HEK293 (cell line): Measurements from ENCODE around the gene RNF123.

Experiments used
- CTCF ChIA-PET: fragments of 350-600 bp; formaldehyde crosslinking; extraction: SDS; loops from one replicate; lab custom pipeline; 2021; ENCODE audit warnings: antibody characterized with exemption; lab: Yijun Ruan, JAX
- POLR2A ChIA-PET: fragments of 300-600 bp; formaldehyde crosslinking; extraction: SDS; loops from one replicate; lab custom pipeline; 2020; ENCODE audit warnings: antibody characterized with exemption, inconsistent platforms; lab: Yijun Ruan, JAX
- H3K27ac ChIP-seq: fragments of 200-500 bp; sonication (Bioruptor generic); 2 replicates; pipeline ENCODE4 v1.5.1; 2014; ENCODE audit warnings: low read depth, low read length, control low read depth, inconsistent platforms; ENCODE audit errors: extremely low read depth
- H3K36me3 ChIP-seq, 2 experiments: fragments of 200-500 bp in 1 of 2; sonication (Bioruptor generic) in 1 of 2; 1 replicate in 1 of 2; 2 replicates in 1 of 2; pipeline ENCODE4 v1.5.1; 2014 to 2017; ENCODE audit warnings: inconsistent platforms in 2 of 2, low read length in 2 of 2; ENCODE audit not compliant: control insufficient read depth in 2 of 2, insufficient read depth in 1 of 2
- H3K4me1 ChIP-seq: fragments of 200-500 bp; sonication (Bioruptor generic); 2 replicates; pipeline ENCODE4 v1.5.1; 2014; ENCODE audit warnings: mild to moderate bottlenecking, low read length, inconsistent platforms; ENCODE audit not compliant: control insufficient read depth, insufficient read depth
- H3K4me3 ChIP-seq: 2 replicates; pipeline ENCODE4 v1.5.1; 2011; ENCODE audit warnings: low read depth, mild to moderate bottlenecking, control low read depth, low read length, moderate library complexity
- H3K9me3 ChIP-seq: fragments of 200-500 bp; sonication (Bioruptor generic); 2 replicates; pipeline ENCODE4 v1.5.1; 2014; ENCODE audit warnings: low read depth, low read length, inconsistent platforms; ENCODE audit not compliant: control insufficient read depth, insufficient read depth
- BCL11A ChIP-seq: fragments of 450-650 bp; formaldehyde crosslinking; IDR thresholded peaks from 2 replicates; pipeline ENCODE4 v1.5.1; 2016; ENCODE audit warnings: low read depth, missing biosample characterization, missing genetic modification characterization
- BCL11B ChIP-seq: fragments of 450-650 bp; formaldehyde crosslinking; IDR thresholded peaks from 2 replicates; pipeline ENCODE4 v1.5.1; 2016; ENCODE audit warnings: low read depth, missing biosample characterization, missing genetic modification characterization
- FEZF1 ChIP-seq: fragments of 450-650 bp; formaldehyde crosslinking; IDR thresholded peaks from 2 replicates; pipeline ENCODE4 v1.5.1; 2016; ENCODE audit warnings: missing biosample characterization, missing genetic modification characterization
- GLI2 ChIP-seq: fragments of 450-650 bp; formaldehyde crosslinking; IDR thresholded peaks from 2 replicates; pipeline ENCODE4; 2017; ENCODE audit warnings: missing biosample characterization, missing genetic modification characterization, low read depth, borderline replicate concordance
- HOXD13 ChIP-seq: sonication (generic); formaldehyde crosslinking; IDR thresholded peaks from 2 replicates; pipeline ENCODE4 v1.8.0; 2022; ENCODE audit warnings: missing genetic modification reagents, borderline replicate concordance
- INSM2 ChIP-seq: fragments of 450-650 bp; formaldehyde crosslinking; IDR thresholded peaks from 2 replicates; pipeline ENCODE4 v1.5.1; 2016; ENCODE audit warnings: missing biosample characterization, missing genetic modification characterization
- PRDM2 ChIP-seq: fragments of 450-650 bp; formaldehyde crosslinking; IDR thresholded peaks from 2 replicates; pipeline ENCODE4 v1.5.1; 2016; ENCODE audit warnings: missing biosample characterization, missing genetic modification characterization, borderline replicate concordance
- TRIM28 ChIP-seq: IDR thresholded peaks from 2 replicates; pipeline ENCODE4 v1.6.1; 2011; ENCODE audit warnings: low read length, control low read depth, borderline replicate concordance
- ZIC2 ChIP-seq: fragments of 450-650 bp; formaldehyde crosslinking; IDR thresholded peaks from 2 replicates; pipeline ENCODE4 v1.5.1; 2016; ENCODE audit warnings: missing biosample characterization, missing genetic modification characterization
- ZNF121 ChIP-seq: fragments of 450-650 bp; formaldehyde crosslinking; IDR thresholded peaks from 2 replicates; pipeline ENCODE4 v1.5.1; 2016; ENCODE audit warnings: missing biosample characterization, missing genetic modification characterization
- ZNF221 ChIP-seq: fragments of 450-650 bp; formaldehyde crosslinking; IDR thresholded peaks from 2 replicates; pipeline ENCODE4 v1.5.1; 2017; ENCODE audit warnings: missing biosample characterization, missing genetic modification characterization, borderline replicate concordance
- ZNF266 ChIP-seq: fragments of 450-650 bp; formaldehyde crosslinking; IDR thresholded peaks from 2 replicates; pipeline ENCODE4 v1.5.1; 2016; ENCODE audit warnings: missing biosample characterization, missing genetic modification characterization, low read depth
- ZNF391 ChIP-seq: fragments of 450-650 bp; formaldehyde crosslinking; IDR thresholded peaks from 2 replicates; pipeline ENCODE4 v1.5.1; 2016; ENCODE audit warnings: low read depth, missing biosample characterization, missing genetic modification characterization, borderline replicate concordance
- ZNF426 ChIP-seq: fragments of 450-650 bp; formaldehyde crosslinking; IDR thresholded peaks from 2 replicates; pipeline ENCODE4 v1.5.1; 2017; ENCODE audit warnings: missing biosample characterization, missing genetic modification characterization, mild to moderate bottlenecking, inconsistent platforms, moderate library complexity
- ZNF433 ChIP-seq: fragments of 450-650 bp; formaldehyde crosslinking; IDR thresholded peaks from 2 replicates; pipeline ENCODE4 v1.5.1; 2016; ENCODE audit warnings: missing biosample characterization, missing genetic modification characterization, low read depth
- ZNF560 ChIP-seq: fragments of 450-650 bp; formaldehyde crosslinking; IDR thresholded peaks from 2 replicates; pipeline ENCODE4 v1.5.1; 2017; ENCODE audit warnings: missing biosample characterization, missing genetic modification characterization, borderline replicate concordance
- ZNF561 ChIP-seq: fragments of 450-650 bp; IDR thresholded peaks from 2 replicates; pipeline ENCODE4 v1.5.1; 2018; ENCODE audit warnings: missing biosample characterization, missing genetic modification characterization, borderline replicate concordance
- ZNF776 ChIP-seq: fragments of 450-650 bp; formaldehyde crosslinking; IDR thresholded peaks from 2 replicates; pipeline ENCODE4 v1.5.0; 2017; ENCODE audit warnings: missing biosample characterization, missing genetic modification characterization, borderline replicate concordance
- ZSCAN30 ChIP-seq: fragments of 450-650 bp; IDR thresholded peaks from 2 replicates; pipeline ENCODE4 v1.5.1; 2018; ENCODE audit warnings: missing biosample characterization, mild to moderate bottlenecking, missing genetic modification characterization, moderate library complexity

Gene RNF123

GRCh38 chr3:49667701-49668413, 21.5 kb upstream of the RNF123 start:
- H3K27ac ChIP-seq = no peak overlapping the region
- TF ChIP-seq ZNF561 (tag by site-specific recombination) (no peak), INSM2 (tag by site-specific recombination) (no peak), ZNF560 (tag by site-specific recombination) (no peak), BCL11B (tag by site-specific recombination) (no peak), ZNF266 (tag by site-specific recombination) (no peak), ZNF433 (no peak), ZIC2 (tag by site-specific recombination) (no peak), BCL11A (tag by site-specific recombination) (no peak), ZNF426 (tag by site-specific recombination) (no peak), ZSCAN30 (tag by site-specific recombination) (no peak), ZNF776 (tag by site-specific recombination) (no peak), HOXD13 (no peak), TRIM28 (no peak), ZNF221 (tag by site-specific recombination) (no peak), GLI2 (tag by site-specific recombination) (no peak), ZNF391 (tag by site-specific recombination) (no peak), ZNF121 (no peak), FEZF1 (tag by site-specific recombination) (no peak)
- TF ChIP-seq, all 188 proteins: peak for 0
- CTCF ChIA-PET = interaction anchor here (1.6 kb wide), 1 partner anchor 128 kb away, joined by 5 read pairs; no protein-coding TSS in a partner anchor
- no peaks in the 10 kb centered on the region for H3K4me1 ChIP-seq
- H3K9me3 ChIP-seq = no peaks in the 10 kb centered on the region
- POLR2A ChIA-PET = no interaction called here
- H3K4me3 ChIP-seq = no peak overlapping the region
- H3K36me3 ChIP-seq = no peaks in the 10 kb centered on the region

GRCh38 chr3:49668414-49668797, 21.0 kb upstream of the RNF123 start:
- POLR2A ChIA-PET = no interaction called here
- no peak overlapping the region for H3K27ac ChIP-seq
- peak; percentile 38 for TF ChIP-seq ZIC2 (tag by site-specific recombination)
- TF ChIP-seq ZSCAN30 (tag by site-specific recombination) = no peak
- TF ChIP-seq PRDM2 = no peak
- TF ChIP-seq ZNF121 = no peak

More at GRCh38 chr3:49668414-49668797, 21.0 kb upstream of the RNF123 start:
- CTCF ChIA-PET = no interaction called here
- H3K4me3 ChIP-seq = no peak overlapping the region
- no peaks in the 10 kb centered on the region for H3K36me3 ChIP-seq
- no peaks in the 10 kb centered on the region for H3K9me3 ChIP-seq
- no peaks in the 10 kb centered on the region for H3K4me1 ChIP-seq
